Transverse colon (tissue), 4 donors: ENCODE results near the gene RORC. TPM values are rescaled to one million over a fixed set of nuclear protein-coding genes. Genes with fewer than 3 reads are reported as not detected.
"Not testable (repeated sequence)": the region's sequence is repeated elsewhere in the genome, so short reads cannot be mapped to it uniquely, and the experiment has no call there.

Source experiments
- DNase-seq: peaks from one replicate; pipeline ENCODE4 v3.0.0-alpha.2; 2019
- H3K27ac ChIP-seq, 4 donors: fragments of 200-600 bp; sonication (generic); 2 replicates each; pipeline ENCODE4 v1.5.1; 2016 to 2018; ENCODE audit warnings: inconsistent platforms in 4 of 4
- H3K27me3 ChIP-seq: fragments of 200-600 bp; sonication (generic); 2 replicates; pipeline ENCODE4 v1.5.1; 2017; ENCODE audit warnings: inconsistent platforms
- H3K36me3 ChIP-seq, 4 donors: fragments of 200-600 bp; sonication (generic); 2 replicates each; pipeline ENCODE4 v1.5.1; 2017 to 2019; ENCODE audit warnings: inconsistent platforms in 4 of 4
- H3K4me1 ChIP-seq, 4 donors: fragments of 200-600 bp; sonication (generic); 2 replicates each; pipeline ENCODE4 v1.5.1; 2017 to 2020; ENCODE audit warnings: inconsistent platforms in 4 of 4
- H3K4me3 ChIP-seq, 4 donors: fragments of 200-600 bp; sonication (generic); 1 replicate in 1 of 4; 2 replicates in 3 of 4; pipeline versions ENCODE4 v1.5.1 to v1.6.1; 2017 to 2019; ENCODE audit warnings: inconsistent platforms in 4 of 4
- H3K9me3 ChIP-seq, 2 donors: fragments of 200-600 bp; sonication (generic); 2 replicates each; pipeline ENCODE4 v1.5.1; 2017 to 2019; ENCODE audit warnings: inconsistent platforms in 2 of 2
- EP300 ChIP-seq: sonication (generic); formaldehyde crosslinking; IDR thresholded peaks from one replicate; pipeline ENCODE4 v1.6.1; 2017; ENCODE audit warnings: antibody characterized with exemption, low read depth
- POLR2A ChIP-seq: fragments of 450-650 bp; IDR thresholded peaks from one replicate; pipeline ENCODE4 v1.6.1; 2016; ENCODE audit warnings: antibody characterized with exemption, mild to moderate bottlenecking, moderate library complexity
- POLR2AphosphoS5 ChIP-seq, 3 donors: sonication (generic); formaldehyde crosslinking; IDR thresholded peaks; one replicate each; pipeline ENCODE4 v1.6.1; 2016; ENCODE audit warnings: antibody characterized with exemption in 3 of 3
- WGBS, 2 donors: methylation state at CpG; one replicate each; pipeline ENCODE4 v1.1.5; 2018; ENCODE audit warnings: low coverage in 1 of 2; 5-methylcytosine and 5-hydroxymethylcytosine counted together
- in situ Hi-C, 4 donors: fragments of 200-750 bp; cut with MboI; loops; one replicate each; pipeline versions ENCODE4 v1.15.0 to v1.15.1; 2017; ENCODE audit warnings: low sequenced_read_pairs in 3 of 4, low pct_ligation_motif_present in 1 of 4, low pct_unique_long_range_greater_than_20kb in 1 of 4
- intact Hi-C: fragments of 100-400 bp; cut with DNase I; formaldehyde crosslinking; loops from one replicate; pipeline ENCODE4 v1.15.1; 2023; ENCODE audit warnings: low total_unique reads
- total RNA-seq, 4 donors: library from RNA; depleted of rRNA; stranded (reverse); fragments of >200 nt; gene quantifications; one replicate each; pipeline ENCODE4 v1.1.0, GENCODE V29; 2016
- TF ChIP-seq, protein P1 (sequence below), 5 experiments: fragments of 200-600 bp in 3 of 5; fragments of 450-650 bp in 2 of 5; sonication (generic) in 3 of 5; IDR thresholded peaks; 1 replicate in 2 of 5; 2 replicates in 3 of 5; pipeline ENCODE4 v1.5.1; 2016 to 2017; ENCODE audit warnings: antibody characterized with exemption in 5 of 5, inconsistent platforms in 3 of 5, mild to moderate bottlenecking in 2 of 5, moderate library complexity in 1 of 5

RORC gene
- total RNA-seq, 4 donors from 2014 or later, result 3.4 to 34.3 (median 32.0) TPM

DNA sequence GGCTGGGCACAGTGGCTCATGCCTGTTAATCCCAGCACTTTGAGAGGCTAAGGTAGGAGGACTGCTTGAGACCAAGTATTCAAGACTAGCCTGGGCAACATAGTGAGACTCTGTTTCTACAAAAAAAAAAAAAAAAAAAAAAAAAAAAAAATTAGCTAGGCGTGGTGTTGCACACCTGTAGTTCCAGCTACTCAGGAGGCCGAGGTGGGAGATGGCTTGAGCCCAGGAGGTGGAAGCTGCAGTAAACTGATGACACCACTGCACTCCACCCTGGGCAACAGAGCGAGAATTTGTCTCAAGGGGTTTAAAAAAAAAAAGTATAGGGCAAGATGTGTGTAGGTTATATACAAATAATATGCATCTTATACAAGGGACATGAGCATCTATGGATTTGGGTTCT, 43.9 kb downstream of the RORC start:
- Histone ChIP-seq H3K27ac (no peak overlapping the region), H3K27me3 (no peaks in the 10 kb centered on the region), H3K4me1 (peaks cover 0 to 19% (median 7%) of the 10 kb centered on the region in 4 donors), H3K9me3 (no peaks in the 10 kb centered on the region), H3K36me3 (no peaks in the 10 kb centered on the region), H3K4me3 (no peak overlapping the region)
- in situ Hi-C loops (no loop called here), intact Hi-C loops (no loop called here)
- no peak for DNase-seq
- TF ChIP-seq EP300, result no peak
- TF ChIP-seq, protein P1, sequence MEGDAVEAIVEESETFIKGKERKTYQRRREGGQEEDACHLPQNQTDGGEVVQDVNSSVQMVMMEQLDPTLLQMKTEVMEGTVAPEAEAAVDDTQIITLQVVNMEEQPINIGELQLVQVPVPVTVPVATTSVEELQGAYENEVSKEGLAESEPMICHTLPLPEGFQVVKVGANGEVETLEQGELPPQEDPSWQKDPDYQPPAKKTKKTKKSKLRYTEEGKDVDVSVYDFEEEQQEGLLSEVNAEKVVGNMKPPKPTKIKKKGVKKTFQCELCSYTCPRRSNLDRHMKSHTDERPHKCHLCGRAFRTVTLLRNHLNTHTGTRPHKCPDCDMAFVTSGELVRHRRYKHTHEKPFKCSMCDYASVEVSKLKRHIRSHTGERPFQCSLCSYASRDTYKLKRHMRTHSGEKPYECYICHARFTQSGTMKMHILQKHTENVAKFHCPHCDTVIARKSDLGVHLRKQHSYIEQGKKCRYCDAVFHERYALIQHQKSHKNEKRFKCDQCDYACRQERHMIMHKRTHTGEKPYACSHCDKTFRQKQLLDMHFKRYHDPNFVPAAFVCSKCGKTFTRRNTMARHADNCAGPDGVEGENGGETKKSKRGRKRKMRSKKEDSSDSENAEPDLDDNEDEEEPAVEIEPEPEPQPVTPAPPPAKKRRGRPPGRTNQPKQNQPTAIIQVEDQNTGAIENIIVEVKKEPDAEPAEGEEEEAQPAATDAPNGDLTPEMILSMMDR (IDR thresholded peaks at IDR 0.05), result no peak
- TF ChIP-seq POLR2A, result no peak
- no peak for TF ChIP-seq POLR2AphosphoS5 (IDR thresholded peaks at IDR 0.05)
- 80 to 85% methylated on average over 1 to 3 of the region's 3 CpGs for WGBS, 2 donors

DNA sequence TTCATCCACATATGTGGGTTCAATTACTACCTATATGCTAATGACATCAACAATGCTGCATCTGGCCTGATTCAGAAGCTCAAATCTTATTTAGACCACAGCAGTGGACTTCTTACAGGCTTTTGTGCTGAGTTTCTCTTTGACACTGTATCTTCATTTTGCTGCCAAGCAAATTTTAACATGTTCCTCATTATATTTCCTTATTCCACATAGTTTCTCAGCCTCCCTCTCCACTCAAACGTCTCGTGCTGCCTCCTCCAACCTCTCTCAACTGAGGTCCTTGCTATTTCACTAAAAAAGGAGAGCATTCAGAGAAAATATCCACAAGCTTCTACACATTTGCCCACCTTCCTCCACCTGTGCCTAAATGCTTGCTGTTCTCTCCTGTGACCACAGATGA, 47.8 kb downstream of the RORC start:
- intact Hi-C loops, result no loop called here
- H3K27ac ChIP-seq, result no peak overlapping the region

DNA sequence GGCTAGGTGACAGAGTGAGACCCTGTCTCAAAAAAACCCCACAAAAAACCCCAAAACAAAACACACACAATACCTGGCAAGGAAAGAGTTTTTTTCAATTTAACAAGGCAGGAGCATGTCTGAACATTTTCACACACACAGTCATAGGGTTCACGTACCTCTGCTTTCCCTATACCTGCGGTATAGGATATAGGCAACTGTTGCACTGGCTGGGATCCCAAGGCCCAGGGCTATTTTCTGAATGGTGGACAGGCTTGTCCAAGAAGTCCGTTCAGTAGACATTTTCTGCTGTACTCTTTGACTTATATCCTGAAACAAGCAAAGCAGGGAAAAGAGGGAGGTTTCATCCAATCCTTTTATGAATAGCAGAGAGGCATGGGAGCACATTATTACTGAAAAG, 48.9 kb downstream of the RORC start:
- TF ChIP-seq POLR2AphosphoS5 (IDR thresholded peaks at IDR 0.05) (no peak), POLR2A (no peak), EP300 (no peak)
- TF ChIP-seq, protein P1 (IDR thresholded peaks at IDR 0.05), result no peak
- intact Hi-C loops, result no loop called here
- in situ Hi-C loops, result no loop called here

More for the DNA sequence above, 47.8 kb downstream of the RORC start:
- Histone ChIP-seq H3K4me3 (no peak overlapping the region), H3K4me1 (no peaks in the 10 kb centered on the region), H3K36me3 (no peaks in the 10 kb centered on the region), H3K9me3 (no peaks in the 10 kb centered on the region), H3K27me3 (no peaks in the 10 kb centered on the region)
- 59 to 88% methylated on average over 2 of the region's 2 CpGs for WGBS, 2 donors
- TF ChIP-seq POLR2A, result no peak
- no peak for TF ChIP-seq EP300
- in situ Hi-C loops, result no loop called here
- no peak for DNase-seq

DNA sequence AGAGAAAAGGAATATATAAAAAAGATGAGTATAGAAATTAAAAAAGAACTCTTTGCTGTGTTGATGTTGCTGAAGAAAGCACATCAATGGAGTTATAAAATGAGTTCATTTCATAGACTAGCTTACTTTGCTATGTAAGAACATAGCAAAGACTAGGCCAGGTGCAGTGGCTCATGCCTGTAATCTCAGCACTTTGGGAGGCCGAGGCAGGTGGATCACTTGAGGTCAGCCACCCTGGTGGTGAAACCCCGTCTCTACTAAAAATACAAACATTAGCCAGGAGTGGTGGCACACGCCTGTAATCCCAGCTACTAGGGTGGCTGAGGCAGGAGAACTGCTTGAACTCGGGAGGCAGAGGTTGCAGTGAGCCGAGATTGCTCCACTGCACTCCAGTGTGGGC, 49.6 kb downstream of the RORC start:
- H3K4me1 ChIP-seq, in situ Hi-C loops, H3K27me3 ChIP-seq, H3K27ac ChIP-seq, intact Hi-C loops, H3K36me3 ChIP-seq, H3K4me3 ChIP-seq, H3K9me3 ChIP-seq, DNase-seq: not testable (repeated sequence)
- 80% methylated on average over 3 to 5 of the region's 5 CpGs for WGBS, 2 donors

More for the DNA sequence above, 48.9 kb downstream of the RORC start:
- Histone ChIP-seq H3K4me1 (no peaks in the 10 kb centered on the region), H3K9me3 (no peaks in the 10 kb centered on the region), H3K36me3 (peaks cover 0 to 7% (median 0%) of the 10 kb centered on the region in 4 donors), H3K4me3 (no peak overlapping the region), H3K27ac (no peak overlapping the region), H3K27me3 (no peaks in the 10 kb centered on the region)
- 81 to 98% methylated on average over 3 of the region's 3 CpGs for WGBS, 2 donors
- DNase-seq, result no peak

DNA sequence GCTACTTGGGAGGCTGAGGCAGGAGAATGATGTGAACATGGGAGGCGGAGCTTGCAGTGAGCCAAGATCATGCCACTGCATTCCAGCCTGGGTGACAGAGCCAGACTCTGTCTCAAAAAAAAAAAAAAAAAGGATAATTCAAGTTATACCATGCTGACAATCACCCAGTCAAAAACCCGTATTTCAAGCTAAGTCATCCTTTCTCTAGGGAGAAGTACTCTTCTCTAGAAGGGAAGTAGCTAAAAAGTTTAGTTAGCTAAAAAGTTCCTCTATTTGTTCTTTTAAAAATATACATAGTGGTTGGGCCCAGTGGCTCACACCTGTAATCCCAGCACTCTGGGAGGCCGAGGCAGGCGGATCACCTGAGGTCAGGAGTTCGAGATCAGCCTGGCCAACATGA, 50.9 kb downstream of the RORC start:
- H3K27ac ChIP-seq, in situ Hi-C loops, H3K4me1 ChIP-seq, intact Hi-C loops, H3K36me3 ChIP-seq, DNase-seq, H3K4me3 ChIP-seq, H3K27me3 ChIP-seq, H3K9me3 ChIP-seq: not testable (repeated sequence)
- WGBS, 2 donors, result 75 to 95% methylated on average over 1 to 5 of the region's 5 CpGs

DNA sequence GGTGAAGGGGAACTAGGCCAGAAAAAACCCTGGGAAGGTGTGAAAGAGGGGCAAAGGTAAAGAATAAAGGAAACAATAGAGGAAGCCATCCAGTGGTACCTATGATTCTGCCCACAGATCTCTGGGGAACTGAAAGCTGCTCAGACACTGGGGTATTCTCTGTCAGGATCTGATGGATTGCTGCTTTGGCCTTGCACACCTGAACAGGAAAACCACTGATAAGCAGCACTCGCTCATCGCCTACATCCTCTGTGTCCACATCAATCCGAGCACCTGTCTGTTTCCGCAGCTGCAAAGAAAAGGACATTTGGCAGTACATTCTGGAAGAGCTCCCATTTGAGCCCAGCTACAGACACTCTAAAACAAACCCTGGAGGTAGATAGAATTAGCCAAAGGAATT, 51.8 kb downstream of the RORC start:
- in situ Hi-C loops, result no loop called here
- no peak for TF ChIP-seq EP300
- no peak for TF ChIP-seq POLR2AphosphoS5 (IDR thresholded peaks at IDR 0.05)
- no peak for TF ChIP-seq POLR2A
- TF ChIP-seq, protein P1 (IDR thresholded peaks at IDR 0.05), result no peak
- WGBS, 2 donors, result 82 to 94% methylated on average over 4 of the region's 4 CpGs

More for the DNA sequence above, 51.8 kb downstream of the RORC start:
- H3K27ac ChIP-seq, result no peak overlapping the region
- no peaks in the 10 kb centered on the region for H3K9me3 ChIP-seq
- H3K36me3 ChIP-seq, result peaks cover 0 to 10% (median 0%) of the 10 kb centered on the region in 4 donors
- no peaks in the 10 kb centered on the region for H3K27me3 ChIP-seq
- no peak for DNase-seq
- H3K4me3 ChIP-seq, result no peak overlapping the region
- intact Hi-C loops, result no loop called here
- H3K4me1 ChIP-seq, result no peaks in the 10 kb centered on the region
